ENCODE measurements around the gene POMGNT2.

The POMGNT2 gene

DNA sequence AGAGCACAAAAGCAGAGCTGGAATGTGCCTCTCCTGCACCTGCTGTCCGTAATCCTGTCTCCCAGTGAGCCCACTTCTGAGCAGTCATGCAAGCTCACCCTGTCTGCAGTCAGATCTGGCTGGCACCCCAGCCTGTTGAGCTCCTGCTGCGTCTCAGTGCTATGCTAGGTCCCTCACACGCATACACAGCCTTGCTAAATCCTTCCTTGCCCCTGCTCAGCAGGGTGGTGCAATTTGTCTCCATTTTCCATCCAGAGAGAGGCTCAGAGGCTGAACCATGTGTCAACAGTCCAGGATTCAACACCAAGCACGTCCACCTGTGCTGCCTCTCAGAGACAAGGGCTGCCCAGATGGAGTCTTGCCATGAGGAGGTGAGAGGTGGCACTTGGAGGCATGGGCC lies 11.0 kb downstream of the POMGNT2 start:
- DNase-seq (ENCODE audit: low read depth) = no peak

DNA sequence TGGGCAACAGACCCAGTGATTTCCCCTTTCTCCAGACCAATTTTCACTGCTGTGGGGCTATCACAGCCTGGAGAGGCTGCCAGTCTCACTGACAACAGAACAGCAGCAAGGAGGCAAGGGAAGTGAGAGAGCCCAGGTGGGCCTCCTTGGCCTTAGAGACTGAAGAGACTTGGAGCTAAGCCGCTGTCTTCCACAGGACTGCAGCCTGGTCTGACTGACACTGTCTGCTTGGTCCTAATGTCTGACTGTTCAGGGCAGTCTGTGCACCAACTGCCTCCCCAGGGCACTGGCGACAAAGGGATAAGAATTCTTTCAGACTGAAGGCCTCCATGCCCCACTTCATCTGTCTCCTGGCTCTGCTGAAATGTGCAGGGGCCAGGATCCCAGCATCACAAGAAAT lies 11.5 kb downstream of the POMGNT2 start:
- H3K4me3 ChIP-seq (ENCODE audit: low read depth, low read length) = no peak overlapping the region
- no peak for DNase-seq (ENCODE audit: low read depth)
- TF ChIP-seq, protein P1, sequence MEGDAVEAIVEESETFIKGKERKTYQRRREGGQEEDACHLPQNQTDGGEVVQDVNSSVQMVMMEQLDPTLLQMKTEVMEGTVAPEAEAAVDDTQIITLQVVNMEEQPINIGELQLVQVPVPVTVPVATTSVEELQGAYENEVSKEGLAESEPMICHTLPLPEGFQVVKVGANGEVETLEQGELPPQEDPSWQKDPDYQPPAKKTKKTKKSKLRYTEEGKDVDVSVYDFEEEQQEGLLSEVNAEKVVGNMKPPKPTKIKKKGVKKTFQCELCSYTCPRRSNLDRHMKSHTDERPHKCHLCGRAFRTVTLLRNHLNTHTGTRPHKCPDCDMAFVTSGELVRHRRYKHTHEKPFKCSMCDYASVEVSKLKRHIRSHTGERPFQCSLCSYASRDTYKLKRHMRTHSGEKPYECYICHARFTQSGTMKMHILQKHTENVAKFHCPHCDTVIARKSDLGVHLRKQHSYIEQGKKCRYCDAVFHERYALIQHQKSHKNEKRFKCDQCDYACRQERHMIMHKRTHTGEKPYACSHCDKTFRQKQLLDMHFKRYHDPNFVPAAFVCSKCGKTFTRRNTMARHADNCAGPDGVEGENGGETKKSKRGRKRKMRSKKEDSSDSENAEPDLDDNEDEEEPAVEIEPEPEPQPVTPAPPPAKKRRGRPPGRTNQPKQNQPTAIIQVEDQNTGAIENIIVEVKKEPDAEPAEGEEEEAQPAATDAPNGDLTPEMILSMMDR (IDR thresholded peaks at IDR 0.05; ENCODE audit: insufficient read depth, low read depth, low read length, missing control alignments) = no peak

More for the DNA sequence above, 11.0 kb downstream of the POMGNT2 start:
- TF ChIP-seq, protein P1 (IDR thresholded peaks at IDR 0.05; ENCODE audit: insufficient read depth, low read depth, low read length, missing control alignments) = no peak
- no peak overlapping the region for H3K4me3 ChIP-seq (ENCODE audit: low read depth, low read length)

DNA sequence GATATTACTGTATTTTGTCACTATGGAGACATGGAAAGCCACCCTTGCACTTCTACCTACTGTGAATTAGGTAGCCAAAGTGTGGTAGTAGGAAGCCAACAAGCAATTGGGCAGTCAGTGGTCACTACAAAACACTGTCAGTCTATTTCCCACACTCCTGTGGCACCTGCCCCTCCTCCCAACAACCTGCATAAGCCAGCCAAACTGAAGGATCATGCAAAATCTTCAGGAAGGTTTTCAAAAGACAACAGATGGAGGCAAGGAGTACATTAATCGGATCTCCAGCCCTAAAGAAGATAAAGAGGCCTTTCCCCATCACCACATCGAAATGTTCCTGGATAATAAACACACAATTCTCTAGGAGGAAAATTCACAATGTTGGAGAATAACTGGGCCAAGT lies 11.9 kb downstream of the POMGNT2 start:
- DNase-seq (ENCODE audit: low read depth) = no peak
- no peak overlapping the region for H3K4me3 ChIP-seq (ENCODE audit: low read depth, low read length)
- TF ChIP-seq, protein P1 (IDR thresholded peaks at IDR 0.05; ENCODE audit: insufficient read depth, low read depth, low read length, missing control alignments) = no peak

DNA sequence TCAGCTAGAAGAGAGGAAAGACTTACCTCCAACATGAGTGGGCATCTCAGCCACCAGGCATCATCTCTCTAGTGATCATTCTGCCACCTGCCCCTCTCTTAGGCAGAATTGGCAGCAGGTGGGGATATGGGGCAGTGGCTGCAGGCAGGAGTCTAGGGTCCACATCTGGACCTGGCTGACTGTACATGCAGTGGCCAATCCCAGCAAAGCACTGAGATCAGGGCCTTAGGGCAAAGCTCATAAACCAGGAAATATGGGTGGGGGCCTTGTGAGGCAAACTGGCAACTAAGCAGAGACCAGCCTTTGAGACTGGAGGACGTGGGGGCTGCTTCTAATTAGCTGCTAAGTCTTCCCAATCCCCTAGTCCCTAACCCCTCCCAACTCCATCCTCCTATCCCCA lies 12.9 kb downstream of the POMGNT2 start:
- TF ChIP-seq, protein P1 (IDR thresholded peaks at IDR 0.05; ENCODE audit: insufficient read depth, low read depth, low read length, missing control alignments) = no peak
- DNase-seq (ENCODE audit: low read depth) = no peak
- no peak overlapping the region for H3K4me3 ChIP-seq (ENCODE audit: low read depth, low read length)

DNA sequence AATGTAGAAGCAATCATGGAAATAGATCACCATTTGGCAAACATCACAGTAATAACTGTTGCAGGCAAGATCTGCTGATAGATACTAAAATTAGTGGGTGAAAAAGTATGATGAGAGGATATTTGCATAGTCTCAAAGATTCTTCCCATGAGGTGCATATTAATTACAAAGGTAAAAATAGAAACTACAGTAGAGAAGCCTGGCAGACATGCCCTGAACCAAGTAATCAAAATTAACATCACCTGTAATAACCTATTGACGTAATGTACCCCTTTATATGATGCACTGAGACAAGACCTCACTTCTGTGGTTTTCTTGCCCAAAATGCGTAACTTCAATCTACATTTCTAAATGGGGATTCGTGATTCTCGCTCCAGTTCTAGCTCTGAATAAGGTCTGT lies 14.4 kb downstream of the POMGNT2 start:
- no peak overlapping the region for H3K4me3 ChIP-seq (ENCODE audit: low read depth, low read length)
- no peak for DNase-seq (ENCODE audit: low read depth)
- TF ChIP-seq, protein P1 (IDR thresholded peaks at IDR 0.05; ENCODE audit: insufficient read depth, low read depth, low read length, missing control alignments) = no peak

DNA sequence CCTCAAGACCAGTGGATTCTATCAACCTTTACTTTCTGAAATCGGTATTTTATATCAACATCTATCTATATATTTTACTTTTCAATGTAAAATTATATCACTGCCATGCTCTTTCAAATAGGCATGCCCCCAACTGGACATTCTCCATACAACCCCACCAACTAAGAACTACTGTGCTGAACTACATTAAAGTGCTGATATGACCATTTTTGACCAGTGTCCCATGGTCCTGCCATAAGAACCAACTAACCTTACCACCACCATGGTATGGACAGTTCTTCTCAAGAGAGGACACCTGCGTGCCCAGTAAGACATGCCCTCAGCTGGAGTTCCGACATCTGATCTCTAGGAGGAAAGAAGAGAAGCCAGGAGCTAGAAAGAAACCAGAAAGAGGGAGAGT lies 15.6 kb downstream of the POMGNT2 start:
- TF ChIP-seq, protein P1 (IDR thresholded peaks at IDR 0.05; ENCODE audit: insufficient read depth, low read depth, low read length, missing control alignments) = no peak
- no peak for DNase-seq (ENCODE audit: low read depth)

DNA sequence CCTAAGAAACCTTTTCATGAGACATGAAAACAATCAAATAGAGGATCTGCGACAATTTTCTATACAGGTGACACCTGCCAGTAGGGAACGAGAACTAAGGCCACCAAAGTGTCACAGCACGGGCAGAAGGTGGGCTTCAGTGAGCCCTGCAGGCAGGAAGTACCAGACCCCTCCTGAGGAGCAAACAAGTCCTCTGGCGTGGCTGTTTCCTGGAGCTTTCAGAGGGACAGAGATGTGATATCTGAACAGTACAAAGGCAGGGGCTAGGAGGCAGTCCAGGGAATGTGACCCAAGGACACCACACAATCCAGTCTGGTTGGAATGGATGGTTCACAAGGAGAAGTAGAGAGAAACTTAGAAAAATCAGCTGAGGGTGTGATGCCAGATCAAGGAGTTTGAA lies 16.8 kb downstream of the POMGNT2 start:
- TF ChIP-seq, protein P1 (IDR thresholded peaks at IDR 0.05; ENCODE audit: insufficient read depth, low read depth, low read length, missing control alignments) = no peak
- no peak for DNase-seq (ENCODE audit: low read depth)
- H3K4me3 ChIP-seq (ENCODE audit: low read depth, low read length) = no peak overlapping the region

More for the DNA sequence above, 15.6 kb downstream of the POMGNT2 start:
- H3K4me3 ChIP-seq (ENCODE audit: low read depth, low read length) = no peak overlapping the region

Measured in GM12865 (cell line).